Sigmoid colon (tissue), 4 donors: ENCODE measurements around the gene TRAF3.

ENCODE experiments used
- CTCF ChIP-seq, 4 experiments: fragments of 450-650 bp in 3 of 4; fragments of 200-600 bp in 1 of 4; IDR thresholded peaks; one replicate each; pipeline ENCODE4 v1.5.1; 2016 to 2019; ENCODE audit warnings: antibody characterized with exemption in 4 of 4, mild to moderate bottlenecking in 3 of 4, moderate library complexity in 2 of 4
- POLR2A ChIP-seq, 2 donors: fragments of 450-650 bp; IDR thresholded peaks; one replicate each; pipeline ENCODE4 v1.6.1; 2016; ENCODE audit warnings: antibody characterized with exemption in 2 of 2, mild to moderate bottlenecking in 2 of 2, moderate library complexity in 2 of 2
- POLR2AphosphoS5 ChIP-seq, 4 donors: sonication (generic); formaldehyde crosslinking; IDR thresholded peaks; one replicate each; pipeline ENCODE4 v1.6.1; 2017; ENCODE audit warnings: antibody characterized with exemption in 4 of 4

GRCh38 chr14:102849526-102850379 is 72.5 kb downstream of the TRAF3 start:
- TF ChIP-seq CTCF (IDR thresholded peaks at IDR 0.05): no peak
- TF ChIP-seq POLR2A (IDR thresholded peaks at IDR 0.05): no peak
- no peak for TF ChIP-seq POLR2AphosphoS5 (IDR thresholded peaks at IDR 0.05)
